Stimulated activated CD8-positive, alpha-beta memory T cell treated with anti-CD3 and anti-CD28 coated beads, Interleukin-12 subunit alpha, Interleukin-12 subunit beta, amount 100 ng/mL, for 24 hours (primary cell): ENCODE data around the gene CDR2L.
"Not testable (repeated sequence)": the region's sequence is repeated elsewhere in the genome, so short reads cannot be mapped to it uniquely, and the experiment has no call there.

Experiments
- DNase-seq: peaks from one replicate; pipeline ENCODE4 v3.0.0-alpha.2; 2020; ENCODE audit errors: extremely low read depth

CDR2L gene

DNA sequence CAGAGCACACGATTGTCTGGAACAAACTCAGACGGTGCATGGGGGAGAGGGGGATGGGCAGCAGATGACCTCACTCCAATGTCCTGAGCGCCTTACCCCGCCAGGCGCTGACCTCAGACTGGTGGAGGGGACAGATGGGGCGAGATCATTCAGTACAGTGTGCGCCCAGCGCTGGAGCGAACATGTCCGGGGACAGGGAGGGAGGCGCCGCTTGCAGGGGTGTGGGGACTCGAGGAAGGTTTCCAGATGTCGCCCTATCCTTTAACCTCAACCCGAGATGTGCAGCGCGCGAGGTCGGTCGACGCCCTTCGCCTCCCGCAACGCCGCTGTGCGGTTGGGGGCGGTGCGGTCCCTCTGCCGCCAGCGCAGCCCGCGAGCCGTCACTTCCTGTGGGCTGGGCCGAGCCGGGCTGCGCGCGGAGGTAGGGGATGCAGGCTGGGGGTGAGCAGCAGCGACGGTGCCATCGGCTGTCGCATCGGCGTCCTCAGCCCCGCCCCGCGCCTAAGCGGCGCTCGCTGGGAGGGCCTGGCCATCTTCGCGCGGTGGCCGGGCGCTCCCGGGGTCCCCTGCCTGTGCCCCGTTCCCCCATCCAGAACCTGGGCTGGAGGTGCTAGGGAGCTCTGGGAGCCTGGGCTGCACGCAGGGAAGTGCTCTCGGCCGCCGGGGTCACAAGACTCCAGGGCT, 5.3 kb upstream of the CDR2L start:
- peak; percentile 52 for DNase-seq

DNA sequence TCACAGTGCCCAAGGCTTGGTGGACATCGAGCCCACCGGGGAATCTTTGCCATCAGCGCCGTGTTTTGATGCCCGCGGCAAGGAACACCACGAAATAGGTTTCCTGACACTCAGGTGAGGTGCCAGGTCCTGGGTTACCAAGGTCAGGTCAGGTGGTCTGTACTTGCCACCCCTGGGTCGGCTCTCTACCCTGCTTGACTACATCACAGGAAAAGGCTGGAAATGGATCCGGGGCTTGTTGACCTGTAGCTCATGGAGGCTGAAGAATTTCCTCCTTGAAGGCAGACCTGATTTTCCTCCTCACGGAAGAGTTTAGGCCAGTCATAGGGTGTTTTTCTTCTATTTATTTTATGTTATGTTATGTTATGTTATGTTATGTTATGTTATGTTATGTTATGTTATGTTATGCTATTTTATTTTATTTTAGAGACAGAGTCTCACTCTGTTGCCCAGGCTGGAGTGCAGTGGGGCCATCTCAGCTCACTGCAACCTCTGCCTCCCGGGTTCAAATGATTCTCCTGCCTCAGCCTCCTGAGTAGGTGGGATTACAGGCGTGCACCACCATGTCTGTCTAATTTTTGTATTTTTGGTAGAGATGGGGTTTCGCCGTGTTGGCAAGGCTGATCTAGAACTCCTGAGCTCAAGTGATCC, 4.6 kb upstream of the CDR2L start:
- DNase-seq, result not testable (repeated sequence)

DNA sequence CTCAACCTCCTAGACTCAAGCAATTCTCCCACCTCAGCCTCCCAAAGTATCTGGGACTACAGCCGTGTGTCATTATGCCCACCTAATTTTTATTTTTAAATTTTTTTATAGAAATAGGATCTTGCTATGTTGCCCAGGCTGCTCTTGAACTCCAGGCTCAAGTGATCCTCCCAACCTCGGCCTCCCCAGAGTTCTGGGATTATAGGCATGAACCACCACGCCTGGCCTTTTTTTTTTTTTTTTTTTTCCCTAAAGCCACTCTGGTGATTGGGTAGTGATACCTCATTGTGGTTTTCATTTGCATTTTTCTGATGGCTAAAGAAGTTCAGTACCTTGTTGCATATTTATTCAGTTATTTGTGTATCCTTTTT, 1.2 kb upstream of the CDR2L start:
- no peak for DNase-seq

DNA sequence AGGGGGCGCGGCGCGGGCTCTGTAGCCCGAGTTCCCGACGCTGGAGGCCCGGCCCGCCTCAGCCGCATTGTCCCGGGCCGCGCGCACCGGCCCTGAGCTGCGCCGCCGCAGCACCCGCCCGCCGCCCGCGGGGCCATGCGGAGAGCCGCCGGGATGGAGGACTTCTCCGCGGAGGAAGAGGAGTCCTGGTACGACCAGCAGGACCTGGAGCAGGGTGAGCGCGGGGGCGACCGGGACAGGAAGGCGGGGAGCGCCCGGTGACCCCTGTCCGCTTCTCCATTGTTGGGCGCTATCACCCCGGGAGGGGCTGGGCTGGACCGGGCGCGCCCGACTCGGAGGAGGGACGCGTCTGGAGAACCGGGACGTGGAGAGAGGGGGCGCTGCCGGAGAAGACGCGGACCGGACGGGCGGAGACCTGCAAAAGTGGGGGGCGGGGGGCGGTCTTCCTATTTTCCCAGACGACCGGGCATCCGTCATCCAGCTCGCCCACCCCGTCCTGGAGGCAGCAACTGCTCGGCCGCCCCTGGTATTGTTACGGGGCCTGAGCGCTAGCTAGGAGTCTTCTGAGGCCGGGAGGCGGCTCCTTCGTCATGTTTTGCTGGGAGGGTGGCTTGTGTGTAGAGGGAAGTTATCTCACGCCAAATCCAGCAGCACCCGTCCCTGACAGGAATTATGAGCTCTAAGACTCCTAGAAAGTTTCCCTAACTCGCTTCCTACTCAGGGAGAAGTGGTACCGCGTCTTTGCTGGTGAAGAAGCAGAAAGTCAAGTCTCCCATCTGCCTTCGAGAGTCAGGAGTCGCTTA, 678 bp downstream of the CDR2L start:
- DNase-seq, result no peak

DNA sequence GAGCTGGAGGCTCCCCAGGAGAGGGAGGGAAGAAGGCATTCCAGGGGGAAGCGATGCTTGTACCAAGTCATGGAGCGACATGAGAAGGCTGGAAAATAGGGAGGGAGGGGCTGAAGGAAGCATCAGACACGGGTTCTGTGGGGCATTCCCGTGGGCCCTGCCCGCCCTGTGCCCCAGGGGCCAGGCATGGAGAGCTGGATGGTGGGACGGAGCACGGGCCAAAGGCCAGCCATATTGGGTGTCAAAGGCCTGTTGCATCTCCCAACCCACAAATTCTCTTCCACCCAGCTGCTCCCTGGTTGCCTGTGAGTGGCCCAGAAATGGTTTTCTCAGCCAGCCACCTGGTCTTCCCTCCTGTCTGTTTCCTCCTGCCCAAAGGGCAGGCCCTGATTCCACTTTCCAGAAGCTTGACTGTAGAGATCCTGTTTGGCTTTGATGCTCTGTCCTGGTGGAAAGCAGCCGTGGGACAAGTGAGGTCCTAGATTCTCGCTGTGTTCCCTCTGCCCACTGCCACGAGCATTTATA, 3.2 kb downstream of the CDR2L start:
- no peak for DNase-seq

DNA sequence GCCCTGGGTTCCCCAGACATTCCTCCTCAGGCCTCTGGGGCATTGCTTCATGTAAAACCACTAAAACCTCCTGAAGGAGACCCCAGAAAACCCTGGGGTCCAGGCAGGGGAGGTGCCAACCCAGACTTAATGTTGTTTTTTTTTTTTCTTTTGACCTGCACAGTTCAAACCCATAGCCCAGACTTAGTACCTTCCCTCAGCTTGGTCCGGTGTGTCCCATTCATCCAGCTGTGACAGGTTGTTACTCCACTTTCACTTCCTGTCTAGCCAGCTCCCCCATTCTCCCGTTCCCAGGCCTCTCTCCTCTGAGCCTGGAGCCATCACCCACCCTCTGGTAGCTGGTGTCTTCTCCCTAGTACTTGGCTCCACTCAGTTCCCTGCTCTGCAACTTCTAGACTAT, 4.8 kb downstream of the CDR2L start:
- DNase-seq, result no peak

DNA sequence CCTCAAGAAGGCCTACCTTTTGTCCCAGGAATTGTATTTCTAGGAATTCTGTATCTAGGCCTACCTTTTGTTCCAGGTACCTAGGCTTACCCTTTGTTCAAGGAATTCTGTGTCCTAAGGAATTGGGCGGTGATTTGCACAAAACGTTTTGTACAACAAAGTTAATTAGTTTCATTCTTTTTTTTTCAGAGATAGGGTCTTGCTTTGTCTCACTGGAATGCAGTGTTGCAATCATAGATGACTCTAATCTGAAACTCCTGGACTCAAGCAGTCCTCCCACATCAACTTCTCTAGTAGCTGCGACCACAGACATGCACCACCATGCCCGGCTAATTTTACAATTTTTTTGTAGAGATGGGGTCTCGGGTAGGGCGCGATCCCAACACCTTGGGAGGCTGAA, 7.0 kb downstream of the CDR2L start:
- no peak for DNase-seq

DNA sequence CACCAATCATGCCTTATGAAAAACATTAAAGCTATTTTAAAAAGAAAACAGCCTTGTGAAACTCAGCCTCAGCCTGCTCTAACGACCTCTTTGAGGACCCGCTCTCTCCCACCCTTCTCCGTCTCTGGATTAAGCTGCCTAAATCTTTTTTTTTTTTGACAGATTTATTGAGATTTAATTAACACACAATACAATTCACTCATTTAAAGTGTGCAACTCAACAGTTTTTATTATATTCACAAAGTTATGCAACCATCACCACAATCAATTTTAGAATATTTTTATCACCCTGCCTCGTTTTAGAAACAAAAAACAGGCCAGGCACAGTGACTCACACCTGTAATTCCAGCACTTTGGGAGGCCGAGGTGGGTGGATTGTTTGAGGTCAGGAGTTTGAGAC, 8.4 kb downstream of the CDR2L start:
- no peak for DNase-seq

DNA sequence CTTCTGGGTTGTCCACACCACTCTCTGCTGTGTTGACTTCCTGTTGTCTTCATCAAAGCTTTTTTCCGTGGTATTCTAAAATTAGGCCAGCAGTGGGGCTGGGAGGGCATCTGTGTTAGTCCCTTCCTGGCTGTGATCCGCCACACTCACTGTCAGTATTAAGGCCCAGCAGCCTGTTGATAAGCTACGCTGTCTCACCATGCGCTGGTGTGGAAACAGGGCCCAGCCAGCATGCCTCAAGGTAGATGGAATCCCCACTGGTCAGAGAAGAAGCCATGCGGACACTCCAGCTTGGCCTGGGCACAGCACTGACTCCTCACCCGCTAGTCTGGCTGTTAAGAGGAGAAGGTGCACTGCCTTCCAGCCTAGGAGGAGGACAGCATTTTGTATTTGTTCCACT, 11.4 kb downstream of the CDR2L start:
- DNase-seq, result no peak

DNA sequence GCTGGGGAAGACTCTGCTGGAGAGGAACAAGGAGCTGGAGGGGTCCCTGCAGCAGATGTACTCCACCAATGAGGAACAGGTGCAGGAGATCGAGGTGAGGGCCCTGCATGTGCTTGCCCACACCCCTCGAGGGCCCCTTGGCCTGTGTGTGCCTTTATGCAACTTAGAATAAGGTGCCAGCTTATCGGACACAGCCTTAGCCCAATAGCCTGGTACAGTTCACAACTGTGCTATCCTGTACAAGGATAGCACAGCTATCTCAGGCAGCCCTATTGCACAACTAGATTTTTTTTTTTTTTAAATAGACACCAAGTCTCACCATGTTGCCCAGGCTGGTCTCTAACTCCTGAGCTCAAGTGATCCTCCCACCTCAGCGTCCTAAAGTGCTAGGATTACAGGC, 12.1 kb downstream of the CDR2L start:
- no peak for DNase-seq

DNA sequence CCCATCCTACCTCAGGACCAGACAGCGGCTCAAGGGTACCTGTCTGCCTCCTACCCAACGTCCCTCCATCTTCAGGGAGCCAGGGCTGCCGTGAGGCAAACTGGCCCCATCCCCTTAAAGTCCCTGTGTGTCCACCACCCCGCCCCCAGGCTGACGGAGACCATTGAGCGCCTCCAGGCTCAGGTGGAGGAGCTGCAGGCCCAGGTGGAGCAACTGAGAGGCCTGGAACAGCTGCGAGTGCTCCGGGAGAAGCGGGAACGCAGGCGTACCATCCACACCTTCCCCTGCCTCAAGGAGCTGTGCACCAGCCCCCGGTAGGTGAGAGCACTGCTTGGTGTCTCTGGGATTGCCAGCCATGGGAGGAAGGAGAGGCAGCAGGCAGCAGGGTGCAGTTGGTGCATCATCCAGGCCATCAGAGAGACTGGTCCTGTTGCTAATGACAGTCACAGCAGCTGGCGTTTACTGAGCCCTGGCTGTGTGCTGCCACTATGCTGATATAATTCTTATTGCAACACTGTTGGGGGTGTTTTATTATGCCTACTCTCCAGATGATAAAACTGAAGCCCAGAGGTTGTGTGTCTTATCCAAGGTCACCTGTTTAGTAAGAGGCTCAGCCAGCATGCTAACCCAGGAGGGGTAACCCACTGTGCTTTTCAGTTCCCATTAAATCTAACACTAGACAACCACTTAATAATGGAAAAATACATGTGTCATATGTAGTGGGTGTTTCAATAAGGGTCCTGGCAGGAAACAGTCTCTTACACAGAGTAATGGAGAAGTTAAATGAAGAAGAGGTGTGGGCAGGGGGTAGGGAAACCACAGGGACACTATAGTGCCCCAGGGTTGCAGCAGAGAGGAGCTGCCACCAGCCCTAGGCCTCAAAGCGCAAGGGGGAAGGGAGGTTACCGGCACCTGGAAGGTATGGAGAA, 14.7 kb downstream of the CDR2L start:
- no peak for DNase-seq

DNA sequence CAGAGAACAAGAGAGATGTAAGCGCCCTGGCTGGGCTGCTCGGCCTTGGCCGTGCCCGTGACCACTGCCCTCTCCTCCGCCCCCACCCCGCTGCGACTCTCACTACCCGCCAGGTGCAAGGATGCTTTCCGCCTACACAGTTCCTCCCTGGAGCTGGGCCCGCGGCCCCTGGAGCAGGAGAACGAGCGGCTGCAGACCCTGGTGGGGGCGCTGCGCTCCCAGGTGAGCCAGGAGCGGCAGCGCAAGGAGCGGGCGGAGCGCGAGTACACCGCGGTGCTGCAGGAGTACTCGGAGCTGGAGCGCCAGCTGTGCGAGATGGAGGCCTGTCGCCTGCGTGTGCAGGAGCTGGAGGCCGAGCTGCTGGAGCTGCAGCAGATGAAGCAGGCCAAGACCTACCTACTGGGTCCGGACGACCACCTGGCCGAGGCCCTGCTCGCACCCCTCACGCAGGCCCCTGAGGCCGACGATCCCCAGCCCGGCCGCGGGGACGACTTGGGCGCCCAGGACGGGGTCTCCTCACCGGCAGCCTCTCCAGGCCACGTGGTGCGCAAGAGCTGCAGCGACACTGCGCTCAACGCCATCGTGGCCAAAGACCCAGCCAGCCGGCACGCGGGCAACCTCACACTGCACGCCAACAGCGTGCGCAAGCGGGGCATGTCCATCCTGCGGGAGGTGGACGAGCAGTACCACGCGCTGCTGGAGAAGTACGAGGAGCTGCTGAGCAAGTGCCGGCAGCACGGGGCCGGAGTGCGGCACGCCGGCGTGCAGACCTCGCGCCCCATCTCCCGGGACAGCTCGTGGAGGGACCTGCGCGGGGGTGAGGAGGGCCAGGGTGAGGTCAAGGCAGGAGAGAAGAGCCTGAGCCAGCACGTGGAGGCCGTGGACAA, 15.9 kb downstream of the CDR2L start:
- no peak for DNase-seq

DNA sequence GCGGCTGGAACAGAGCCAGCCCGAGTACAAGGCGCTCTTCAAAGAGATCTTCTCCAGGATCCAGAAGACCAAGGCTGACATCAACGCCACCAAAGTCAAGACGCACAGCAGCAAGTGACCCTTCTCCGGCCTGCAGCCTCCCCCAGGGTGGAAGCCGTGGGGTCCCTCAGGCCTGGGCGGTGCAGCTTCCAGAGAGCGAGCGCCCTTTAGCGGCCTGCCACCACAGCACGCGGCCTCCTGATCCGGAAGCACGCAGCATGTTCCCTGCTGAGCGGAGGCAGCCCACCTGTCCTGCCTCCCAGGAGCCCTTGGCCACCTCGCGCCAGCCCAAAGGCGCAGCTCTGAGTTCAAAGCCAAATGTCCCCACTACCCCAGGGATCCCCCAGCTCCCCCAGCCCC, 16.5 kb downstream of the CDR2L start:
- DNase-seq, result no peak

DNA sequence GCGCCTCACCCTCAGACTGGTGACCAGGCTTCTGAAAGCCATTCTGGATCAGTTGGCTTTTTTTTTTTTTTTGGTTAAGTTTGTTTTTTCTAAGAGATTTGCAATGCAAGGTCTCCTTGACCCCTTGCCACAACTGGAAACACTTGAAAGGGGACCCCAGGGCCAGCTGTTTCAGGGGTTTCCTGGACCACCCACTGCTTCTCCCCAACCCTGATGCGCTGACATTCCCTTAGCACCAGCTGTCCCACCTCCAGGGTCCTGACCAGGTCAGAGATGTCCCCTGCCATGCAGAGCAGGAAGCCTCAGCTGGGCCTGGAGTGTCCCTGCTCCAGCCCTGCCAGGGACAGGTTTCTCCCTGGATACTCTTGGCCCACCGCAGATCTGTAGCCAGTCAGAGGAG, 16.9 kb downstream of the CDR2L start:
- DNase-seq, result no peak

DNA sequence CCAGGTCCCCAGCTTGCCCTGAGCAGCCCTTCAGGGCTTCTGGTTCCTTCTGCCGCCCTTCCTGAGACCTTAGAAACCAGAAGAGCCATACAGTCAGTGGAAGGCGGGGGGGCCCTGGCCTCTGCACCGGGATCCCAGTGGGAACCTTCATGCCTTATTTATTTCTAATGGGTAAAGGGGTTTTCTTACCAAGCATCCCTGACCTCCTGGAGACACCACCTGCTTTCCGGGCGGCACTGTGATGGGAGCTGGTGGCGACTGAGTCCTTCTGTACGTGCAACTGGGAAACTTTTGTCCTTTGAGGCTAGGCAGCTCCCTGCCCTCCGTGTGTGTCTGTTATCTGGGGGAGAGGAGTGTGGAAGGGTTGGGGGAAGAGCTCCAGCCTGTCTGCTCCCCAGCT, 17.9 kb downstream of the CDR2L start:
- no peak for DNase-seq

DNA sequence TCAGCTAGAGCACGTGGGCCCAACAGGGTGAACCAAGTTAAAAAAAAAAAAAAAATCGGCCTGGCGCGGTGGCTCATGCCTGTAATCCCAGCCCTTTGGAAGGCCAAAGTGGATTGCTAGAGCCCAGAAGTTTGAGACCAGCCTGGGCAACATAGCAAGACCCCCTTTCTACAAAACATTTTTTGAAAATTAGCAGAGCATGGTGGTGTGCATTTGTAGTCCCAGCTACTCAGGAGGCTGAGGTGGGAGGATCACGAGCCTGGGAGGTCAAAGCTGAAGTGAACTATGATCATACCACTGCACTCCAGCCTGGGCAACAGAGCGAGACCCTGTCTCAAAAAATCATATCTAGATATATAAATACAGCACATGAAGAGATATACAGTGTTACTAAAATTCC, 18.7 kb downstream of the CDR2L start:
- not testable (repeated sequence) for DNase-seq

DNA sequence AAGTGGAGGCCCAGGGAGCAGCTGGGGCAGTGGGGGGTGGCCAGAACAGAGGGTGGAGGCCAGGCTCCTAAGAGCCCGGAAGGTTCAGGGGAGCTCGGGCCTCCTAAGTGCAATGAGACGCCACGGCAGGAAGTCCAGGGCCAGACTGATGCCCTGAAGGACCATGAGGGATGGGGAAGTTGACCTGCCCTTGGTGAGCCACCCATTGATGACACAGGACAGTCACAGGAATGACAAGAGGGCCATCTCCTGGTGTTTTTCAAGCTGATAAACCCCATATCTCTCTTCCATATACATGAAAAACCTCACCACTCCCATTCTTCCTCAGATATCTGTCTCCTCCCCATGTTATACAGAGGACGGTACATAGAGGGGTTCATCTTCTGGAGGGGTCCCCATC, 19.2 kb downstream of the CDR2L start:
- DNase-seq, result no peak

DNA sequence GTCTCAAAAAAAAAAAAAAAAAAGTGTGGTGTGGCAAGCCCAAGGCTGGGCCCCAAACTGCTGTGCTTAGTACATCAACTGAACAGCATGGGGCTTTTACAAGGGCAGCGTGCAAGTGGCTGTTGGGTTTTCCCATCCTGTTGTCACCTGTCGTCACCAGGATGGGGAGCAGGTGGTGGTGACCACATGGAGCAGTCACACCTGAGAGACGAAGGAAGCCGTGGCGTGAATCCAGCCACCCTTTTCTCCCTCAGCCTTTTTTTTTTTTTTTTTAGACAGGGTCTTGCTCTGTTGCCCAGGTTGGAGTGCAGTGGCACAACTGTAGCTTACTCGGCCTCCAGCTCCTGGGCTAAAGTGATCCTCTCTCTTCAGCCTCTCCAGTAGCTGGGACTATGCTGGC, 20.9 kb downstream of the CDR2L start:
- DNase-seq, result no peak

DNA sequence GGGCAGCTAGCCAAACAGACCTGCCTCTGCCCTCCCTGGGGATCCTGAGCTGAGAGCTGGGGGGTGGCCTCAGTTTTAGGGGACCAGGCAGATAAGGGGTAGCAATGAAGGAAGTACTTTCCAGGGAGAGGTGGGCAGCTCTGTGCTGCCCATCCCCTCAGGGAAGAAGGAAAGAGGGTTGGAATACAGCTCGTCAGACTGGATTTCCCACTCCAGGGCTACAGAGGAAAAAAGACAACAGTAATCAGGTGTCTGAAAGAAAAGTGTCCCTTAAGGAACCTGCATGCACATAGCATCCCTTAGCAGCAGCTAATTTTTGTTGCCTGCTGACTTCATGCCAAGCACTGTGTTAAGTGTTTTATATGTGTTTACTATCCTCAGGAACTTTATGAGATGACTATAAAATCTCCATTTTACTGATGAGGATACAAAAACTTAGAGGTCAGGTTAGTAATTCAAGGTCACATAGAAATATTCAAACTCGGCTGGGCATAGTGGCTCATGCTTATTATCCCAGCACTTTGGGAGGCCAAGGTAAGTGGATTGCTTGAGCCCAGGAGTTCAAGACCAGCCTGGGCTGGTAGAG, 21.8 kb downstream of the CDR2L start:
- DNase-seq, result no peak

DNA sequence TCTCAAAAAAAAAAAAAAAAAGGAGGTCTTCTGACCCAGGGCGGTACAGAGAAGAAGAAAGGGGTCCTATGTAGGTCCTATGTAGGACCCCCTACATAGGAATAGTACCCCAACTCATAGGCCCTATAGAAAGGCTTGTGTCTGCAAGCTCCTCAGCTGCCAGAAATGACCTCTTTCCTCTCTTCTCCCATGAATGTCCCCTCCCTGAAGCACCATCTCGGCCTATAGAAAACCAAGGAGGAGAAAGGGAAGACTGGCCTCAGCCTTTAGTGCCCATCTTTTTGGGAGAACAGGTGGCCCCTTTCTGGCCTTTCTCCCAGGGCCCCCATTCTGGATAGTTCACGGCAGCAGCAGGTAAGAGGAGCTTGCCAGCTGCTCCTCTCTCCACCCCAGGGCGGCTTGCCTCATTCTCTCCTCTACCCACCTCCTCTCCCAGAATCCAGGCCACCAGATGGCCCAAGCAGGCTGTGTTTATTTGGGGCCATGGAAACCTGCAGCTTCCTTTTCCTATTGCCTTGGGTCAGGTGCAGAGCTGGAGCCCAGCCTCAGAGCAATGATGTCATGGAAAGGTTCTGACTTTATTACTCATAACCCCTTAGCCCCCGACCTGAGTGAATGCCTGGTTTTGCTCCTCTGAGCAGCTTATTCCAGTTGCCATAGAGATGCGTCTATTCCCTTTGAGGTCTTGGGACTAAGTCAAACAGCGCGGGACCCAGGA, 23.4 kb downstream of the CDR2L start:
- no peak for DNase-seq
